K562 (cell line): ENCODE results near the gene MIP. TPM values are rescaled to one million over a fixed set of nuclear protein-coding genes. Genes with fewer than 3 reads are reported as not detected.

Experiments
- CBFA2T2 ChIP-seq: fragments of 450-650 bp; conservative IDR thresholded peaks from 2 replicates; pipeline ENCODE4 v1.6.1; 2017; ENCODE audit warnings: mild to moderate bottlenecking
- CHD7 ChIP-seq: fragments of 200-600 bp; sonication (generic); IDR thresholded peaks from one replicate; pipeline ENCODE4 v1.6.1; 2012; ENCODE audit warnings: mild to moderate bottlenecking, low read depth, low read length, inconsistent platforms
- EP400 ChIP-seq: fragments of 450-650 bp; IDR thresholded peaks from 2 replicates; pipeline ENCODE4 v1.6.1; 2017; ENCODE audit warnings: antibody characterized with exemption, mild to moderate bottlenecking, moderate library complexity
- FOSL1 ChIP-seq: fragments of 200-800 bp; sonication (Bioruptor generic); conservative IDR thresholded peaks from 2 replicates; pipeline ENCODE4 v1.6.1; 2016; ENCODE audit warnings: missing genetic modification characterization, missing compliant biosample characterization
- FOXK1 ChIP-seq: sonication (generic); formaldehyde crosslinking; IDR thresholded peaks from 2 replicates; pipeline ENCODE4 v1.8.0; 2022; ENCODE audit warnings: missing genetic modification reagents, mild to moderate bottlenecking, borderline replicate concordance
- FOXK2 ChIP-seq, 2 experiments: fragments of 450-650 bp; IDR thresholded peaks in 1 of 2; conservative IDR thresholded peaks in 1 of 2; 2 replicates each; pipeline ENCODE4 v1.6.1; 2016; ENCODE audit warnings: low read depth in 2 of 2, mild to moderate bottlenecking in 1 of 2
- HCFC1 ChIP-seq: IDR thresholded peaks from 2 replicates; pipeline ENCODE4 v1.6.1; 2012; ENCODE audit warnings: low read depth, low read length, improper control_type of control experiment
- HEY1 ChIP-seq: fragments of 250-450 bp; sonication (Bioruptor Pico); IDR thresholded peaks from 2 replicates; pipeline ENCODE4 v1.5.0; 2020; ENCODE audit warnings: mild to moderate bottlenecking, moderate library complexity, borderline replicate concordance
- IRF2 ChIP-seq: sonication (generic); formaldehyde crosslinking; IDR thresholded peaks from 2 replicates; pipeline ENCODE4 v1.8.1; 2022; ENCODE audit warnings: mild to moderate bottlenecking, missing genetic modification reagents
- MCM3 ChIP-seq: fragments of 450-650 bp; IDR thresholded peaks from 2 replicates; pipeline ENCODE4 v1.6.1; 2016
- MEIS2 ChIP-seq: fragments of 450-650 bp; IDR thresholded peaks from 2 replicates; pipeline ENCODE4 v1.6.1; 2014; ENCODE audit warnings: mild to moderate bottlenecking; ENCODE audit not compliant: partially characterized antibody
- NFATC3 ChIP-seq: fragments of 450-650 bp; IDR thresholded peaks from 2 replicates; pipeline ENCODE4 v1.6.1; 2017; ENCODE audit warnings: mild to moderate bottlenecking
- RB1 ChIP-seq: fragments of 450-650 bp; IDR thresholded peaks from 2 replicates; pipeline ENCODE4 v1.6.1; 2017; ENCODE audit warnings: low read depth, mild to moderate bottlenecking
- TAL1 ChIP-seq: fragments of 450-650 bp; IDR thresholded peaks from 2 replicates; pipeline ENCODE4 v1.6.1; 2016; ENCODE audit warnings: mild to moderate bottlenecking
- ZBED1 ChIP-seq: IDR thresholded peaks from 2 replicates; pipeline ENCODE4 v1.6.1; 2014
- ZNF146 ChIP-seq: IDR thresholded peaks from one replicate; pipeline ENCODE4 v1.6.1; 2018; ENCODE audit warnings: missing compliant biosample characterization; ENCODE audit not compliant: unreplicated experiment
- ZNF324 ChIP-seq: fragments of 250-450 bp; sonication (Bioruptor Pico); IDR thresholded peaks from 2 replicates; pipeline ENCODE4 v1.4.0; 2020; ENCODE audit warnings: mild to moderate bottlenecking
- ZNF75A ChIP-seq: fragments of 450-650 bp; formaldehyde crosslinking; IDR thresholded peaks from 2 replicates; pipeline ENCODE4 v1.4.0; 2020; ENCODE audit warnings: mild to moderate bottlenecking
- ZNF764 ChIP-seq: fragments of 250-450 bp; sonication (Bioruptor Pico); IDR thresholded peaks from 2 replicates; pipeline ENCODE4 v1.4.0; 2020; ENCODE audit warnings: low read depth, mild to moderate bottlenecking, moderate library complexity
- ZNF79 ChIP-seq: fragments of 250-450 bp; sonication (Bioruptor Pico); IDR thresholded peaks from 2 replicates; pipeline ENCODE4 v1.4.0; 2020; ENCODE audit warnings: low read depth, mild to moderate bottlenecking, moderate library complexity
- polyA plus RNA-seq, 8 experiments: library from polyadenylated mRNA; depleted of rRNA in 4 of 8; stranded (reverse) in 5 of 8; unstranded in 3 of 8; fragments of >200 nt; fragmentation: Nextera tagmentation in 2 of 8; fragmentation: Illumina TruSeq in 1 of 8; extraction: Ambion mirVana in 2 of 8; extraction: Trizol in 1 of 8; gene quantifications; 2 replicates each; pipeline versions ENCODE4 v1.2.1 to v1.2.3, GENCODE V29; 2011 to 2014; ENCODE audit warnings: inconsistent platforms in 1 of 8, missing spikeins in 1 of 8
- total RNA-seq, 7 experiments: library from RNA; depleted of rRNA in 6 of 7; stranded (reverse); fragments of >200 nt in 6 of 7; fragmentation: Illumina TruSeq in 2 of 7; extraction: Trizol in 2 of 7; gene quantifications; 2 replicates each; pipeline versions ENCODE4 v1.2.1 to v1.2.3, GENCODE V29; 2011 to 2021; ENCODE audit warnings: low replicate concordance in 1 of 7

MIP gene
- total and polyA plus RNA-seq, 9 of the 15 experiments (the other 6 are each of a cell fraction or from before 2014, with no cell fraction given), result 0.09 to 0.36 (median 0.19) TPM; not detected in 5

DNA sequence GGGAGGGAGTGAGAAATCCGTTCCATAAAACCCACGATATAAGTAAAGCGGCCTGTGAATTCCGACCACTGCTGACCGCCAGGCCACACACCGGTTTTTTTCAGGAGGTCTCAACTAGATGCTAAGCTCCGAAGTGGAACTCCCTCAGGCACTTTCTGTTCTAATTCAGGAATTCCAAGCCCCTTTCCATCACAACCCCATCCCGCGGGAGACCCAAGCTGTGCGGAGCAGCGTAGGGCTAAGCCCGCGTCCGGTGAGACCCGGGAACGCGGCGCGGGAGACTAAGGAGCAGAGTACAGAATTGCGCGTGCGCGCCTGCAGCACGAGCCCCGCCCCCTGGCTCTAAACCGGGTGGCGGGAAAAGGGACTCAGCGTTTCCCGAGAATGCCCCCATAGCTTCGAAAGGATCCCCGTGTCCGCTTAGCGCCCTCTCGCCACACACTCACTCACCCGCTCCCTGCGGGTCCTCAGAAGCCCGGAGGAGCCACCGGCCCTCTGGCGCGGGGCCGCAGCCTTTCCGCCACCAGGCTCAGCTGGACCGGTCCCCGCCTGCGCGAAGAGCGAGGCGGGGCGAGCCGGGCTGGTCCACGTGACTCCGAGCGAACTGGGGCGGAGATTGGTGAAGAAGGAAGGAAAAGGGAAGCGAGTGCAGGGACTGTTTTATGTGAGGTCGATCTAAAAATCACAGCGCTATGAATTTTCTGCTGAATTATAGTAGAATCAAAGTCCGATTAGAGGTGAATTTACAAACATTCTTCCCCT lies 5.4 kb downstream of the MIP start, which contains the start of gene TIMELESS (continued):
- TF ChIP-seq CHD7, result no peak
- no peak for TF ChIP-seq IRF2 (CRISPR knock-in tag)
- TF ChIP-seq HCFC1, result no peak
- TF ChIP-seq FOSL1, result peak; percentile 11; the same call in 1 of the 2 replicates
- TF ChIP-seq EP400, result peak; percentile 92
- no peak for TF ChIP-seq ZNF79
- TF ChIP-seq FOXK1, result no peak
- no peak for TF ChIP-seq MCM3
- 0 out of 4 replicates have a peak, but pooled peaks of 1 of the 2 experiments have one; percentile 49 for TF ChIP-seq FOXK2 (conservative IDR thresholded peaks at IDR 0.05 in 1 of 2, IDR thresholded peaks at IDR 0.05 in 1 of 2; ENCODE audit: low read depth in 2 of 2)
- TF ChIP-seq ZNF146, result no peak
- no peak for TF ChIP-seq ZNF764
- TF ChIP-seq ZBED1, result 0 out of 2 replicates have a peak, but pooled peaks have one; percentile 72
- TF ChIP-seq NFATC3, result no peak
- peak; percentile 23 for TF ChIP-seq MEIS2
- peak; percentile 99 for TF ChIP-seq RB1
- no peak for TF ChIP-seq ZNF75A (CRISPR knock-in tag)
- no peak for TF ChIP-seq ZNF324
- peak; percentile 66 for TF ChIP-seq CBFA2T2
- TF ChIP-seq TAL1, result no peak
- no peak for TF ChIP-seq HEY1
